Activated T-cell treated with anti-CD3 and anti-CD28 coated beads, Interleukin-2, amount 50 U/mL, for 72 hours (primary cell): ENCODE data around the gene DDR2. TPM values are rescaled to one million over a fixed set of nuclear protein-coding genes. Genes with fewer than 3 reads are reported as not detected.

ENCODE experiments used
- ATAC-seq, 2 donors: fragments of 150-1000 bp; cut with Tn5 transposase; replicated peaks in 1 of 2; 2 replicates each; pipeline ENCODE4 v1.10.0; 2021; ENCODE audit warnings: moderate library complexity in 2 of 2, mild to moderate bottlenecking in 1 of 2
- DNase-seq, 2 donors: peaks; one replicate each; pipeline ENCODE4 v3.0.0; 2021 to 2022; ENCODE audit warnings: mixed read lengths in 1 of 2
- H3K27ac Mint-ChIP-seq: one replicate; pipeline ENCODE4 v1.8.0; 2022; ENCODE audit warnings: mild to moderate bottlenecking, moderate library complexity, mixed read lengths
- H3K27me3 Mint-ChIP-seq: one replicate; pipeline ENCODE4 v1.8.0; 2022; ENCODE audit warnings: low read depth, mixed read lengths
- H3K36me3 Mint-ChIP-seq, 2 donors: one replicate each; pipeline ENCODE4 v1.8.0; 2022; ENCODE audit warnings: mixed read lengths in 2 of 2, mild to moderate bottlenecking in 1 of 2; ENCODE audit not compliant: insufficient read depth in 2 of 2
- H3K4me1 Mint-ChIP-seq: one replicate; pipeline ENCODE4 v1.8.0; 2022; ENCODE audit warnings: low read depth, mixed read lengths
- H3K4me3 Mint-ChIP-seq, 2 donors: one replicate each; pipeline ENCODE4 v1.8.0; 2022; ENCODE audit warnings: mild to moderate bottlenecking in 2 of 2, mixed read lengths in 2 of 2, moderate library complexity in 2 of 2
- H3K9me3 Mint-ChIP-seq, 2 donors: one replicate each; pipeline ENCODE4 v1.8.0; 2022; ENCODE audit warnings: mixed read lengths in 2 of 2
- total RNA-seq, 2 donors: library from RNA; stranded (reverse); gene quantifications; one replicate each; pipeline ENCODE4 v1.2.3, GENCODE V29; 2022

DDR2 gene
- total RNA-seq, 2 donors from 2014 or later: 0.17 to 0.25 TPM

GRCh38 chr1:162616848-162617247, 15.4 kb upstream of the DDR2 start:
- Mint-ChIP-seq H3K36me3 (peaks cover 3 to 10% of the 10 kb centered on the region in 2 donors), H3K4me1 (peaks cover 6% of the 10 kb centered on the region), H3K27ac (no peak overlapping the region), H3K4me3 (no peak overlapping the region), H3K27me3 (no peaks in the 10 kb centered on the region), H3K9me3 (no peaks in the 10 kb centered on the region)
- DNase-seq (no peak), ATAC-seq (no peak)

GRCh38 chr1:162617513-162617912, 14.8 kb upstream of the DDR2 start:
- DNase-seq (no peak), ATAC-seq (no peak)
- Mint-ChIP-seq H3K27me3 (no peaks in the 10 kb centered on the region), H3K9me3 (no peaks in the 10 kb centered on the region), H3K4me1 (peaks cover 5% of the 10 kb centered on the region), H3K4me3 (no peak overlapping the region), H3K36me3 (peaks cover 3 to 10% of the 10 kb centered on the region in 2 donors), H3K27ac (no peak overlapping the region)

GRCh38 chr1:162619076-162619475, 13.2 kb upstream of the DDR2 start:
- H3K27me3 Mint-ChIP-seq: no peaks in the 10 kb centered on the region
- ATAC-seq: no peak
- H3K9me3 Mint-ChIP-seq: no peaks in the 10 kb centered on the region
- H3K36me3 Mint-ChIP-seq: peaks cover 3 to 10% of the 10 kb centered on the region in 2 donors
- DNase-seq: no peak
- no peak overlapping the region for H3K27ac Mint-ChIP-seq
- H3K4me1 Mint-ChIP-seq: no peaks in the 10 kb centered on the region
- H3K4me3 Mint-ChIP-seq: no peak overlapping the region

- Mint-ChIP-seq H3K36me3 (peaks cover 3 to 10% of the 10 kb centered on the region in 2 donors), H3K27ac (no peak overlapping the region), H3K27me3 (no peaks in the 10 kb centered on the region), H3K4me1 (no peaks in the 10 kb centered on the region), H3K9me3 (no peaks in the 10 kb centered on the region), H3K4me3 (no peak overlapping the region)
- DNase-seq: no peak
- ATAC-seq: no peak
Measured at GRCh38 chr1:162621256-162621655, 11.0 kb upstream of the DDR2 start.

- no peak overlapping the region for H3K27ac Mint-ChIP-seq
- ATAC-seq (no peak), DNase-seq (no peak)
- no peaks in the 10 kb centered on the region for H3K9me3 Mint-ChIP-seq
- peaks cover 7% of the 10 kb centered on the region for H3K27me3 Mint-ChIP-seq
- H3K4me1 Mint-ChIP-seq: no peaks in the 10 kb centered on the region
- H3K36me3 Mint-ChIP-seq: no peaks in the 10 kb centered on the region
- no peak overlapping the region for H3K4me3 Mint-ChIP-seq
Measured at GRCh38 chr1:162625679-162626078, 6.6 kb upstream of the DDR2 start.

GRCh38 chr1:162626094-162626493, 6.2 kb upstream of the DDR2 start:
- Mint-ChIP-seq H3K4me1 (no peaks in the 10 kb centered on the region), H3K4me3 (no peak overlapping the region), H3K27me3 (peaks cover 7% of the 10 kb centered on the region), H3K36me3 (no peaks in the 10 kb centered on the region), H3K9me3 (no peaks in the 10 kb centered on the region), H3K27ac (no peak overlapping the region)
- DNase-seq: no peak
- no peak for ATAC-seq

GRCh38 chr1:162626761-162627160, 5.5 kb upstream of the DDR2 start:
- H3K4me3 Mint-ChIP-seq: peak overlapping the region in 1 of 2 donors; percentile 1
- no peak overlapping the region for H3K27ac Mint-ChIP-seq
- ATAC-seq (peak in 1 of 2 donors; percentile 13), DNase-seq (no peak)
- H3K4me1 Mint-ChIP-seq: no peaks in the 10 kb centered on the region
- H3K36me3 Mint-ChIP-seq: no peaks in the 10 kb centered on the region
- H3K27me3 Mint-ChIP-seq: peaks cover 7% of the 10 kb centered on the region
- H3K9me3 Mint-ChIP-seq: no peaks in the 10 kb centered on the region

GRCh38 chr1:162627662-162628296, 4.5 kb upstream of the DDR2 start:
- DNase-seq (no peak), ATAC-seq (no peak)
- no peaks in the 10 kb centered on the region for H3K4me1 Mint-ChIP-seq
- no peak overlapping the region for H3K27ac Mint-ChIP-seq
- H3K9me3 Mint-ChIP-seq: no peaks in the 10 kb centered on the region
- H3K27me3 Mint-ChIP-seq: peaks cover 7% of the 10 kb centered on the region
- no peaks in the 10 kb centered on the region for H3K36me3 Mint-ChIP-seq
- no peak overlapping the region for H3K4me3 Mint-ChIP-seq

- H3K36me3 Mint-ChIP-seq: no peaks in the 10 kb centered on the region
- ATAC-seq (no peak), DNase-seq (no peak)
- H3K4me3 Mint-ChIP-seq: no peak overlapping the region
- peaks cover 7% of the 10 kb centered on the region for H3K27me3 Mint-ChIP-seq
- no peaks in the 10 kb centered on the region for H3K4me1 Mint-ChIP-seq
- no peaks in the 10 kb centered on the region for H3K9me3 Mint-ChIP-seq
- no peak overlapping the region for H3K27ac Mint-ChIP-seq
Measured at GRCh38 chr1:162629077-162629627, 3.1 kb upstream of the DDR2 start.

GRCh38 chr1:162629651-162630050, 2.6 kb upstream of the DDR2 start:
- no peaks in the 10 kb centered on the region for H3K36me3 Mint-ChIP-seq
- DNase-seq: no peak
- H3K4me3 Mint-ChIP-seq: no peak overlapping the region
- no peak overlapping the region for H3K27ac Mint-ChIP-seq
- no peaks in the 10 kb centered on the region for H3K4me1 Mint-ChIP-seq
- H3K27me3 Mint-ChIP-seq: peaks cover 7% of the 10 kb centered on the region
- H3K9me3 Mint-ChIP-seq: no peaks in the 10 kb centered on the region
- ATAC-seq: no peak

GRCh38 chr1:162631546-162632191, 595 bp upstream of the DDR2 start:
- Mint-ChIP-seq H3K4me1 (no peaks in the 10 kb centered on the region), H3K4me3 (no peak overlapping the region), H3K27ac (no peak overlapping the region), H3K36me3 (no peaks in the 10 kb centered on the region), H3K9me3 (no peaks in the 10 kb centered on the region), H3K27me3 (peaks cover 7% of the 10 kb centered on the region)
- ATAC-seq (no peak), DNase-seq (no peak)

GRCh38 chr1:162632698-162633080, 425 bp downstream of the DDR2 start:
- H3K27me3 Mint-ChIP-seq: no peaks in the 10 kb centered on the region
- no peak overlapping the region for H3K27ac Mint-ChIP-seq
- no peak for DNase-seq
- no peaks in the 10 kb centered on the region for H3K9me3 Mint-ChIP-seq
- no peak for ATAC-seq
- H3K4me1 Mint-ChIP-seq: no peaks in the 10 kb centered on the region
- no peaks in the 10 kb centered on the region for H3K36me3 Mint-ChIP-seq
- no peak overlapping the region for H3K4me3 Mint-ChIP-seq

- no peaks in the 10 kb centered on the region for H3K9me3 Mint-ChIP-seq
- H3K4me1 Mint-ChIP-seq: no peaks in the 10 kb centered on the region
- H3K27me3 Mint-ChIP-seq: no peaks in the 10 kb centered on the region
- no peak overlapping the region for H3K27ac Mint-ChIP-seq
- no peak overlapping the region for H3K4me3 Mint-ChIP-seq
- ATAC-seq (no peak), DNase-seq (no peak)
- H3K36me3 Mint-ChIP-seq: no peaks in the 10 kb centered on the region
Measured at GRCh38 chr1:162633081-162633762, 958 bp downstream of the DDR2 start.
